COLO829 (cell line): ENCODE results near the gene GRIK4.

Experiments used
- DNase-seq: peaks from one replicate; pipeline ENCODE4 v3.0.0; 2012; ENCODE audit warnings: low spot score

The GRIK4 gene

GRCh38 chr11:120914021-120914420, 402.5 kb downstream of the GRIK4 start:
- no peak for DNase-seq

- no peak for DNase-seq
Measured at GRCh38 chr11:120914601-120915000, 403.1 kb downstream of the GRIK4 start.

- DNase-seq: no peak
Measured at GRCh38 chr11:120917559-120918239, 406.2 kb downstream of the GRIK4 start.

GRCh38 chr11:120918257-120918656, 406.7 kb downstream of the GRIK4 start:
- DNase-seq: no peak

GRCh38 chr11:120919045-120919444, 407.5 kb downstream of the GRIK4 start:
- DNase-seq: no peak

GRCh38 chr11:120919566-120919965, 408.0 kb downstream of the GRIK4 start:
- DNase-seq: no peak

GRCh38 chr11:120923866-120924508, 412.4 kb downstream of the GRIK4 start:
- no peak for DNase-seq

- DNase-seq: no peak
Measured at GRCh38 chr11:120925944-120926343, 414.4 kb downstream of the GRIK4 start.

GRCh38 chr11:120928627-120929026, 417.1 kb downstream of the GRIK4 start:
- DNase-seq: no peak

- peak; percentile 13 for DNase-seq
Measured at GRCh38 chr11:120929090-120929489, 417.5 kb downstream of the GRIK4 start.

- DNase-seq: peak; percentile 29
Measured at GRCh38 chr11:120929664-120930154, 418.2 kb downstream of the GRIK4 start.

GRCh38 chr11:120931057-120931779, 419.7 kb downstream of the GRIK4 start:
- DNase-seq: no peak

GRCh38 chr11:120932305-120932915, 420.9 kb downstream of the GRIK4 start:
- DNase-seq: no peak

GRCh38 chr11:120936356-120936755, 424.8 kb downstream of the GRIK4 start:
- no peak for DNase-seq

- no peak for DNase-seq
Measured at GRCh38 chr11:120937501-120937900, 426.0 kb downstream of the GRIK4 start.

- no peak for DNase-seq
Measured at GRCh38 chr11:120938260-120938659, 426.7 kb downstream of the GRIK4 start.

- no peak for DNase-seq
Measured at GRCh38 chr11:120940160-120940848, 428.8 kb downstream of the GRIK4 start.

GRCh38 chr11:120941000-120941399, 429.5 kb downstream of the GRIK4 start:
- no peak for DNase-seq

- DNase-seq: no peak
Measured at GRCh38 chr11:120942701-120943100, 431.2 kb downstream of the GRIK4 start.

GRCh38 chr11:120945042-120945441, 433.5 kb downstream of the GRIK4 start:
- DNase-seq: no peak

GRCh38 chr11:120950880-120951279, 439.3 kb downstream of the GRIK4 start:
- DNase-seq: no peak
